Stimulated activated CD8-positive, alpha-beta memory T cell treated with anti-CD3 and anti-CD28 coated beads, Interleukin-4, amount 100 ng/mL, for 4 hours (primary cell): ENCODE results near the gene BCAS3.
"Not testable (repeated sequence)": the region's sequence is repeated elsewhere in the genome, so short reads cannot be mapped to it uniquely, and the experiment has no call there.

ENCODE experiments used
- DNase-seq, 2 donors: peaks; one replicate each; pipeline ENCODE4 v3.0.0-alpha.2; 2020; ENCODE audit warnings: low read depth in 2 of 2, low spot score in 1 of 2

BCAS3 gene

DNA sequence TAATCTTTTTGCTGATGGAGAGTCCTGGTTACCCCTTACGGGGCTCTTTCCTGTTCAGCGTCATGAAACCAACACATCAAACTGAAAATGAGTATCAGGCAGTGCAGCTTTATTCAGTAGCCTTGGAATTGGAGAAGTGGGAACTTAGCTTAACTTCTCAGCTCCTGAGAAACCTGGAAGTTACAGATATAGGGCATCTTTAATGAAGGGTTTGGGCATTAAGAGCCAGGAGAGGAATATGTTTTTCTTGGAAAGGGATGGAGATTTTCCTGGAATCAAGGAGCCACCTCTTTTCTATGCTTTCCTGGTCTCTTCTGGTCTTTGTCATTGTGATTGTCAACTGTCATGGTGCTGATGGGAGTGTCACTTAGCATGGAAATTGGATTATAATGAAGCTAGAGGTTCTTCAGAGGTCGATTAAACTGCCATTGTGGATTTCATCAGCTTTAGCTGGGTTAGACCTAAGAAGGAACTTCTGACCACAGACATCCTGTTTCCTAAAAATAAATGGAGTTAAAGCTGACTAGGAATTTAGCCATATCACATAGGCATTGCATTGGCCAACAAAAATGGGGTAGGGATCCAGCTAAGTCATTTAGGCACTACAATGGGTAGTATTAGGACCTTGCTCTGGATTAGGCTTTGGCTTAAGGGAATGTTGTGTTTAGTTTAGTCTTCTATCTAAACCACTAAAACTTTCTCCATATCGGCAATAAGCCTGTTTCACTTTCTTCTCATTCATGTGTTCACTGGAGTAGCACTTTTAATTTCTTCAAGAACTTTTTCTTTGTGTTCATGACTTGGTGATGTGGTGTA, 186.4 kb downstream of the BCAS3 start:
- DNase-seq, result no peak

DNA sequence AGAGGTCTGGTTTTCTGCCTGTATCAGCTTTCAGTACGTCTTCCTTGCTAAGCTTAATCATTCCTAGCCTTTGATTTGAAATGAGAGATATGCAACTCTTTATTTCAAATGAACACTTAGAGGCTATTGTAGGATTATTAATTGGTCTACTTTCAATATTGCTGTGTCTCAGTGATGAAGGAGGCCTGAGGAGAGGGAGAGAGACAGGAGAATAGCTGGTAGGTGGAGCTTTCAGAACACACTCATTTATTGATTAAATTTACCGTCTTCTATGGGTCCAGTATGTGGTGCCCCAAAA, 187.0 kb downstream of the BCAS3 start:
- no peak for DNase-seq

DNA sequence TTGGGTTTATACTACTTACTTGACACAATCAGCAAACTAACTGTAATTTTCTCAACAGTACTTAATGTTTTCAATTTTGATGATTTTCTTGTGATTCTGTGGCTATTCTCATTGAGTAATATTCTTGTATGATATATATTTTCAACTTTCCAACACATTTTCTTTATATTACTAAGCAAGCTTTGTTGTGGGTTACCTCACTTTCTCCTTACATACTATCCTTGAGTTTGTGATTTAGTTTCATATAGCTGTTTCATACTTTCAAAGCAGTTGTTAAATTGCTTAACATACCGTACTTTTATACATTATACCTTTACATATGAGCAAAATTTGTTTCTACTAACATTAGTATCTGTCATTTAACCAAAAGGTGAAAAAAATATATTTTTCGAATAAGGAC, 197.1 kb downstream of the BCAS3 start:
- no peak for DNase-seq

DNA sequence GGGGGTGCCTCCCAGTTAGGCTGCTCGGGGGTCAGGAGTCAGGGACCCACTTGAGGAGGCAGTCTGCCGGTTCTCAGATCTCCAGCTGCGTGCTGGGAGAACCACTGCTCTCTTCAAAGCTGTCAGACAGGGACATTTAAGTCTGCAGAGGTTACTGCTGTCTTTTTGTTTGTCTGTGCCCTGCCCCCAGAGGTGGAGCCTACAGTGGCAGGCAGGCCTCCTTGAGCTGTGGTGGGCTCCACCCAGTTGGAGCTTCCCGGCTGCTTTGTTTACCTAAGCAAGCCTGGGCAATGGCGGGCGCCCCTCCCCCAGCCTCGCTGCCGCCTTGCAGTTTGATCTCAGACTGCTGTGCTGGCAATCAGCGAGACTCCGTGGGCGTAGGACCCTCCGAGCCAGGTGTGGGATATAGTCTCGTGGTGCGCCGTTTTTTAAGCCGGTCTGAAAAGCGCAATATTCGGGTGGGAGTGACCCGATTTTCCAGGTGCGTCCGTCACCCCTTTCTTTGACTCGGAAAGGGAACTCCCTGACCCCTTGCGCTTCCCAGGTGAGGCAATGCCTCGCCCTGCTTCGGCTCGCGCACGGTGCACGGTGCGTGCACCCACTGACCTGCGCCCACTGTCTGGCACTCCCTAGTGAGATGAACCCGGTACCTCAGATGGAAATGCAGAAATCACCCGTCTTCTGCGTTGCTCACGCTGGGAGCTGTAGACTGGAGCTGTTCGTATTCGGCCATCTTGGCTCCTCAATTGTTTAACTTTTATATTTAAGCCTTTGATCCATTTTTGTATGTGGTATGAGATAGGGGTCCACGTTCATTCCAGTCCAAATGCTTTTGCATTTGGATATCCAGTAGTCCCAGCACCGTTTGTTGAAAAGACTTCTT, 209.3 kb downstream of the BCAS3 start:
- not testable (repeated sequence) for DNase-seq

DNA sequence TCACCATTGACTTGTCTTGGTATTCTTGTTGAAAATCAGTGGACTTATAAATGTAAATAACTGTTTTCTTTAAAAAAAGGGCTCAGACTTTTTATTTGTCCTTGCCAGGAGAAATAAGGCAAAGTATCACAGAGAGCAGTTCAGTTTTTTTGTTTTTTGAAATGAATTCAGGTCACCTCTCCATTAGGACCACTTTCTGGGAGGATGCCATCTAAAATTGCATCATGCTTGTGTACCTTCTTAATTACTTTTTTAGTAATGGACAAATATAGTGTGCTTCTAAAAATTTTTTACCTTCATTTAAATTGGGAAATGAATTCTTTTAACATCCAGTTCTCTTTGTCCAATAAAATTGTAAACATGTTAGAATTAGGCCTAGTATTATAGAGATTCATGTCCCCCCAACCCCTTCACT, 210.0 kb downstream of the BCAS3 start:
- no peak for DNase-seq

DNA sequence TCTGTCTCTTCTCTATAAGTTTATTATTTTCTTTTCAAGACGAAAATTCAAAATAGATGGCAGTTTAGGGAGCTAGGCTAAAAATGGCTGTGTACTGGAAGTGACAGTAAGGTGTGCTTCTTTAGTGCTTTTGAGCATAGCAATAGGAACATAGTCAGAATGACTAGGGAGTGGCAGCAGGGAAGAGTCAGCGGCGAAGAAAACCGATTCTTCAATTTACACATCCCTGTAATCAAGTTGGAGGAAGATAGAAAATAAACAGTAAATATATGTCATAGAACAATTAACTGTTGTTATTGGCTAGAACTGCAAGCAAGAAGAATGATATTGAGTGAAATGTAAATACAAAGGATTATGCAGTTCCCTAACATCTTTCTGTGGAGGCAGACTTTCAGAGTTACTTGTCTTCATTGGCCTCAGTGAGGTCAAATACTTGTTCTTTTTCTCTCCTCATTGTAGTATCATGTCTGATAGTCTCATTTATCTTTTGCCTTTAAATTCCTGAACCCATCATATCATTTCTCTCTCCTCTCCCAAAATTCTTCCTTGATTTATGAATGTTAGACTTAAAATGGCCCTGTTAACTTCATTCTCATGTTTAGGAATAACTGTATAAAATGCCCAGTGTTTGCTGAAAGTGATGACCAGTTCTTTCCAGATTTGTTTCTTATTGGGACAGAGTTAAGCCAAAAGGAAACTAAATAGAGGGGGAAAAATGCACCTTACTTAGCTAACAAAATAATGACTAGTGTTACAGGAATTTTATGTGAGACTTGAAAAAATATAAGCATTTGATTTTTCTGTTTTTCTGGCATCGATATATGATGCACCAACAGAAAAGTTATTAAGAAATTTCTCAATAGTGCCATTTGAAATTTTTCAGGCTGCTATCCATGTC, 211.4 kb downstream of the BCAS3 start:
- DNase-seq, result no peak

DNA sequence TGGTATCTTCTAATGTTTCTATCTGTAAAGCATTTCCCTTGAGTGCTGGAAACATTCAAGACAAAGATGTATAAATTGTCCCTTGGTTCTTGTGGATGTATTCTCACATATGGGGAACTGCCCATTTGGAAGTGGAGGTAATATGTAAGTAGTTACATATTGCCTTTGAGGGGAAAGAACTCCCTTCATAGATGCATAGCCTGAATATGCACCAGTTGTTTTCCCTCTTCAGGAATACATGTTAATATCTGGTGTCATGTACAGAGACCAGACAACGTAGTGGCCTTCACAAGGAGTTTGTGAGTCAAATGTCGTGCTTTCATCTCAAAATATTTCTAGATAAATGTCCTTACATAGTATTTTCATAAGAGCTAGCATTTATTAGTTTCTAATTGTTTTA, 213.5 kb downstream of the BCAS3 start:
- no peak for DNase-seq

DNA sequence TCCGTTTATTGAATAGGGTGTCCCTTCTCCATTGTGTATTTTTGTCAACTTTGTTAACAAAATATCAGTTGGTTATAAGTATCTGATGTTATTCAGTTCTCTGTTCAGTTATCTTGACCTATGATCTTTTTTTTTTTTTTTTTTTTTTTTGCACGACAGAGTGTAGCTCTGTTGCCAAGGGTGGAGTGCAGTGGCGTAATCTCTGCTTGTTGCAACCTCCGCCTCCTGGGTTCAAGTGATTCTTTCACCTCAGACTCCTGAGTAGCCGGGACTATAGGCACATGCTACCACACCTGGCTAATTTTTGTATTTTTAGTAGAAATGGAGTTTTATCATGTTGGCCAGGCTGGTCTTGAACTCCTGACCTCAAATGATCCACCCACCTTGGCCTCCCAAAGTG, 215.8 kb downstream of the BCAS3 start:
- DNase-seq, result no peak

DNA sequence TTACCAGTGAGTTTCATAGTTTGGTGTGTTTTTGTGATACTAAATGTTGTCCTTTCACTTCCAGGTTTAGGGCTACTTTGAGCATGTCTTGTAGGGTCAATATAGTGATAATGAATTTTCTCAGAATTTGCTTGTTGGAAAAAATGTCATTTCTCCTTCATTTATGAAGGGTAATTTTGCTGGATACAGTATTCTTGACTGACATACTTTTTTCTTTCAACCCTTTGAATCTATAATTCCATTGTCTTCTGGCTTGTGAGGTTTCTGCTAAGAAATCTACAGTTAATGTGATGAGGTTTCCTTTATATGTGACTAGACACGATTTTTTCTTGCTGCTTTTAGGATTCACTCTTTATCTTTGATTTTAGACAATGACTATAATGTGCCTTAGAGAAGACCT, 219.3 kb downstream of the BCAS3 start:
- DNase-seq, result no peak

DNA sequence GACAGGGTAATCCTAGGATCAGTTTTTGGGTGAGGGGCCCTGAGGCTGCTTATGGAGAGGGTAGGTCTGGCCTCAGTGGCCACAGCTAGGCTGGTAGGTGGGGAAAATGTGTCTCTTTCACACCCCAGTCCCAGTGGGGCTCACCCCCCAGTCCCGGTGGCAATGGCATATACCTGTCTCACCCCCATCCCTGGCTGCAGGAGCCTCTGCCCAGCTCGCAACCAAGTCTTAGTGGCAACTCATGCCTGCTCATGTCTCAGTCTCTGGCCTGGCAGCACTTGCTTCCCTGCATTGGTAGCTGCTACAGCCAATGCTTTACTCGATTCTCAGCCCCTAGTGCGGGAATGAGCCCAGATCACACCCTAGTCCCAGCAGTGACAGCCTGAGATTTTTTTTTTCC, 221.5 kb downstream of the BCAS3 start:
- no peak for DNase-seq

DNA sequence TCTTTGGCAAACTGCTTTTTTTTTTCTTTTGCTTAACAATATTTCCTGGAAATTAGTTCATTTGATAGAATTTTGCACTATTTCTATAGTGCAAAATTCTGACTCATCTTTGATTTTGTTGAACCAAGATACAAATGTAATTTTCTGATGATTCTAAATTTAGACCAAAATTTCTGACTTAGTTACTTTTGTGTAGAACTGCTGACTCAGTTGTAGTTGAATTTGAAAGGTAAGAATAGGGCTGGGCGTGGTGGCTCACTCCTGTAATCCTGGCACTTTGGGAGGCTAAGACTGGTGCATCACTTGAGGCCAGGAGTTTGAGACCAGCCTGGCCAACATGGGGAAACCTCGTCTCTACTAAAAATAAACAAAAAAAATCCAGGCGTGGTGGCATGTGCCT, 223.0 kb downstream of the BCAS3 start:
- DNase-seq, result no peak

DNA sequence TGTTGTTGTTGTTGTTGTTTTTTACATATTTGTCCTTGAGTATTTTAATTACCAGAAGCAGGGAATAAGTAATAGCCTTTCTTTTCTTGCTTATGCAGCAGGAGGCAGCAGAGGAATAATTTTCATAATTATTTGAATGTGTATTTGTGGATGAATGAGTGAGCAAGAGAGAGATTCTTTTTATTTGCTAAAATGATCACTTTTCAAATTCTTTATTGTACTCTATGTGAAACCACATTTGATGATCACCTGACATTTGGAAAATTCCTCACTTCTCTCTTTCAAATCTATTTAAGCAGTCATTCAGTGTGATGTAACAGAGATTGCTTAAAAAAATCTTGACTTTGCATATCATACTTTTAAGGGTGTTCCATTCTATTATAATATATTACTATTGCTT, 223.6 kb downstream of the BCAS3 start:
- DNase-seq, result no peak

DNA sequence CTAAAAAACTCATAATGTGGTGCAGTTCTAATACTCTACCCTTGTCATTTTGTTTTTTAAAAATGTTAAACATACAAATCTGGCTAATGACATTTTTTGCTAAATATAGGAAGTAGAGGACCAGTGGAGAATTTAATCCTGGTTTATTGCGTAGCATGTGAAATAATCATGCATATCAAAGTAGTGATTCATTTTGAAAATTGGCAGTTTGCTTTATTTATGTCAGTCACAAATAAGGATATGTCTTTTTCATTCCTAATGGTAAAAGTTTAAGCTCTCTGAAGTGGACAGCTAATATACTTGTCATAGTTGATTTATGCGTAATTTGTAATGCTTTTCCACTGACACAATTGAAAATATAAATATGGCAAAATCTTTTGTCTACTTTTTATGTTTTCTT, 224.2 kb downstream of the BCAS3 start:
- DNase-seq, result no peak

DNA sequence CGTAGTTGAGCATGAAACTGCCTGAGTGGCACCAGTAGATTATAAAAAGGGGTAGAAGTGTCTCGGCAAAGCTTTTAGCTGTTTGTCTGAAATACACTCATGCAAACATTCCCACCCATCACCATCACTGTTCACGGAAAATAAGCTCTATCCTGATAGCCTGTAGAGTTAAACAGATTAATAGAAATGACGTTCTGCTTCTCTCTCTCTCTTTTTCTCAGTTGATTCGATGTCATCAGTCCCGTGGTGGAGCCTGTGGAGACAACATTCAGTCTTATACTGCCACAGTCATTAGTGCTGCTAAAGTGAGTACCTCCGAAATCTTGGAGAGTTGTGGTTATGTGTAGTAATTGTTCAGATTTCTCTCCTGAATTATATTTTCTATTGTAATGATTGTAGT, 224.7 kb downstream of the BCAS3 start:
- DNase-seq, result no peak

DNA sequence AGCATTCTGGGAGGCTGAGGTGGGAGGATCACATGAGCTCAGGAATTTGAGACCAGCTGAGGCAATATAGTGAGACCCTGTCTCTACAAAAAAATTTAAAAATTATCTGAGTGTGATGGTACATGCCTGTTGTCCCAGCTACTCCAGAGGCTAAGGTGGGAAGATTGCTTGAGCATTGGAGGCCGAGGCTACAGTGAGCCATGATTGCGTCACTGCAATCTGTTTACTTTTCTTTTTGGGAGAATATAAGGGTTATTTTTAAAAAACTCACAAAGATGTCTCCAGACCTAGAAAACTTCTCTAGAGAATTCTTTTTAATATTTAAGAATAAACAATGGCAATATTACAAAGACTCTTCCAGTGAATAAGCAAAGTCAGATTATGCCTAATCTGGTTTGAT, 226.9 kb downstream of the BCAS3 start:
- DNase-seq, result no peak

DNA sequence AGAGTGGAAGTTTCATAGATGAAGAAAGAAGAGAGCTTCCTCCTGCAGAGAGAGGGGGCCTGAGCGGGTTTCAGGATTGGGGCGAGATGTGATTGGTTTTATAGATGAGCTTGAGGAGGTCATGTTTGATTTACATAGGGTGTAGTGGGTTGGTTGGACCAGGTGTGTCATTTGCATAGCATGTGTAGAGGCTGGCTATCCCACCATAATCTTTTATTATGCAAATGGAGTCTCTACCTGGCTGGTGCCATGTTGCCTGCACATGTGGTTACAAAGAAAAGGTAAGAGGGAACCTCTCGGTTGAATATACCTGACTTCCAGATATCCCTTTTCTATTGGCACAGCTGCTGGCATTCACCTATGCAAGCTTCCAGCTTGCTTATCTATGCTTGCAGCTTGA, 228.1 kb downstream of the BCAS3 start:
- no peak for DNase-seq

DNA sequence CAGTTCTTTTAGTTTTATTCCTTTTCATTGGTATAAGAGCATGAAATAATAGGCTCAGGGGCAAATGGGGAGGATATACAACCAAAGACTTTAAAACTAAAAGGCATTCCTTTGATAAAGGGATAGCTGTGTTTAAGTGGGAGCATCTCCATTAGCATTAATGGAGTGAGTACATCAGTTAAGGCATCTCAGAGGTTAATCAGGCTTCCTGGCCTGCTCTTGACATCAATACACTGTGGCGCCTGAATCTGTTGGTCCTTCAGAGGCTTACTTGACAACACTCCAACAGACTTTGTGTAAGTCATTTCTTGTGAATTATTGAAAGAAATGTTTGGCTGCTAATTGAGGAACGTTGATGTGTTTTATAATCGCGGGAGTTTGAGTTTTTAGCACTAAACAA, 230.7 kb downstream of the BCAS3 start:
- no peak for DNase-seq

DNA sequence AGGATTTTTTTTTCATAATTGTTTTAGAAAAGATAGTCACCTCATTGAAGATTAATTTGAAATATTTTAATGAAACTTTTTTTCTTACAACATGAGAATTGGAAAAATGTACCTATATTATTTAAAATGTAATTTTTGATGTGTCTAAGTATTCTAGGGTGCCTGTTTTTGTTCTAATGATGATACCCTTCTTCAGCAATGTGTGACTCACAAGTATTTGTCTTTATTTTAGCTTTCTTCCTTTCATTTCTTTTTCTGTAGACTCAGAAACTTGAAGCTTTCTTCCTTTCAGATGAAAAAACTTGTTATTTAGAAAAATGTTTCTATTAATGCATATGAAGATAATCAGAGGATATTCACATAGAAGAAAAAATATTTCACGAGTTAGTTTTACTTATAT, 231.8 kb downstream of the BCAS3 start:
- no peak for DNase-seq

DNA sequence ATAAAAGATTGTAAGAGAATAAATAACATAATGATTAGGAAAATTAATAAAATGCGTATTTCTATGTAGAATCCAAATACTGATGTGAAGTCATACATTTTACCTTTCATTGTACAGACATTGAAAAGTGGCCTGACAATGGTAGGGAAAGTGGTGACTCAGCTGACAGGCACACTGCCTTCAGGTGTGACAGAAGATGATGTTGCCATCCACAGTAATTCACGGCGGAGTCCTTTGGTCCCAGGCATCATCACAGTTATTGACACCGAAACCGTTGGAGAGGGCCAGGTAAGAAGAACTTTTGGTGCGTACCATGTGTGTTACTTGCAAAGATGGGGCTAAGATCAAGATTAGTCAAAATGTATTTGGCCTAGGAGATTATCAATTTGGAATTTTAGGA, 232.8 kb downstream of the BCAS3 start:
- no peak for DNase-seq

DNA sequence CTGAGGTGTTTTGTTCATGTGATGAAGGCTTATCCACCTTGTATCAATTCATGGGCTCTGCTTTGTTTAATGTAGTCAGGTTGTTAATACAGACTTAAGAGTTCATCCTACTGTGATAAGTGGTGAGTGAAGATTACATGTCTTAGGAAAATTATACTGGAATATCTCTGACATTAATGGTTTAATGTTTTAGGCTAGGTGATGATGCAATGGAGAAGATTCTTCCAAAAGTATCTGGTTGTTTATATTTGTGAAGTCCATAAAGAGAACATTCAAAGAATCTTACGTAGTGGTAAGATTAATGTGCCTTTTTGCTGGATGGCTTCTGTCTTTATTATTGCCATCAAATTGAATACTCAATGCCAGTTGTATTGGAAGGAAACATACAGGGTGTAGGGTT, 236.4 kb downstream of the BCAS3 start:
- no peak for DNase-seq

DNA sequence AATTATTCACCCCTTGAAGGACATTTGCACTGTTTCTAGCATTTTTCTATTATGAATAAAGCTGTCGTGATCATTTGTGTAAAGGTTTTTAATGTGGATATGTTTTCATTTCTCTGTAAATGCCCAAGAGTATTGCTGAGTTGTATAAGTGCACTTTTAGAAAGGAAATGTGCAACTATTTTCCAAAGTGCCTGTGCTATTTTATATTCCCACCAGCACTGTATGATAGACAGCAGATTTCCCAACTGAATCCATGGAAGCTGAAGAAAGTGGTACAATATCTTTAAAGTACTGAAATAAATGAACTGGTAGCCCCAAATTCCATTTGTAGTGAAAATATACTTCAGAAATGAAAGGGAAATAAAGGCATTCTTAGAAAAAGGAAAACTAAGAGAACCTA, 238.4 kb downstream of the BCAS3 start:
- no peak for DNase-seq

DNA sequence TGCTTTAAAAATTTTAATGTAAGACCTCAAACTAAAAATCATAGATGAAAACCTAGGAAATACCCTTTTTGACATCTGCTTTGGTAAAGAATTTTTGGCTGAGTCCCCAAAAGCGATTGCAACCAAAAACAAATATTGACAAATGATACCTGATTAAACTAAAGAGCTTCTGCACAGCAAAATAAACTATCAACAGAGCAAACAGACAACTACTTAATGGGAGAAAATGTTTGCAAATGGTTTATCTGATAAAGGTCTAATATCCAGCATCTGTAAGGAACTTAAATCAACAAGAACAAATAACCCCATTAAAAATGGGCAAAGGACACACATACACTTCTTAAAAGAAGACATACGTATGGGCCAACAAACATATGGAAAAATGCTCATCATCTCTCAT, 242.5 kb downstream of the BCAS3 start:
- DNase-seq, result no peak
